Ishikawa (cell line): ENCODE measurements around the gene HHAT.

ENCODE experiments used
- CEBPB ChIP-seq: IDR thresholded peaks from 2 replicates; pipeline ENCODE4 v1.6.1; 2012
- CREB1 ChIP-seq: IDR thresholded peaks from 2 replicates; pipeline ENCODE4 v1.6.1; 2012; ENCODE audit warnings: low read depth
- EGR1 ChIP-seq: IDR thresholded peaks from 2 replicates; pipeline ENCODE4 v1.6.1; 2012
- EP300 ChIP-seq: IDR thresholded peaks from 2 replicates; pipeline ENCODE4 v1.6.1; 2012; ENCODE audit warnings: borderline replicate concordance
- FOXM1 ChIP-seq: IDR thresholded peaks from 2 replicates; pipeline ENCODE4 v1.6.1; 2012; ENCODE audit warnings: low read depth, borderline replicate concordance
- NFIC ChIP-seq: IDR thresholded peaks from 2 replicates; pipeline ENCODE4 v1.6.1; 2012
- REST ChIP-seq: IDR thresholded peaks from 2 replicates; pipeline ENCODE4 v1.6.1; 2012; ENCODE audit warnings: low read depth, mild to moderate bottlenecking
- TAF1 ChIP-seq: IDR thresholded peaks from 2 replicates; pipeline ENCODE4 v1.6.1; 2012; ENCODE audit warnings: low read depth, mild to moderate bottlenecking
- TCF12 ChIP-seq: IDR thresholded peaks from 2 replicates; pipeline ENCODE4 v1.6.1; 2012; ENCODE audit warnings: low read depth
- TEAD4 ChIP-seq: IDR thresholded peaks from 2 replicates; pipeline ENCODE4 v1.6.1; 2012
- USF1 ChIP-seq: IDR thresholded peaks from 2 replicates; pipeline ENCODE4 v1.6.1; 2012
- YY1 ChIP-seq: IDR thresholded peaks from 2 replicates; pipeline ENCODE4 v1.6.1; 2012; ENCODE audit warnings: low read depth
- ZBTB7A ChIP-seq: IDR thresholded peaks from 2 replicates; pipeline ENCODE4 v1.6.1; 2012; ENCODE audit warnings: low read depth

- TF ChIP-seq EP300 (no peak), CEBPB (no peak), YY1 (no peak), REST (no peak), ZBTB7A (no peak), TCF12 (no peak), USF1 (no peak), TAF1 (no peak), EGR1 (no peak), CREB1 (no peak), TEAD4 (no peak), NFIC (no peak), FOXM1 (no peak)
Observed at GRCh38 chr1:210633140-210633539, 304.4 kb downstream of the HHAT start.
